IPS-11a (cell line): ENCODE data around the gene MRGPRX2.

Experiments
- H3K4me3 ChIP-seq: one replicate; pipeline ENCODE4 v1.5.1; 2013; ENCODE audit warnings: low read depth, low read length, control low read depth

Gene MRGPRX2

GRCh38 chr11:19076744-19077589 is 16.4 kb upstream of the MRGPRX2 start:
- no peak overlapping the region for H3K4me3 ChIP-seq

- H3K4me3 ChIP-seq: no peak overlapping the region
Measured at GRCh38 chr11:19075636-19076035, 15.1 kb upstream of the MRGPRX2 start.

- H3K4me3 ChIP-seq: no peak overlapping the region
Measured at GRCh38 chr11:19073454-19074415, 13.2 kb upstream of the MRGPRX2 start.

DNA sequence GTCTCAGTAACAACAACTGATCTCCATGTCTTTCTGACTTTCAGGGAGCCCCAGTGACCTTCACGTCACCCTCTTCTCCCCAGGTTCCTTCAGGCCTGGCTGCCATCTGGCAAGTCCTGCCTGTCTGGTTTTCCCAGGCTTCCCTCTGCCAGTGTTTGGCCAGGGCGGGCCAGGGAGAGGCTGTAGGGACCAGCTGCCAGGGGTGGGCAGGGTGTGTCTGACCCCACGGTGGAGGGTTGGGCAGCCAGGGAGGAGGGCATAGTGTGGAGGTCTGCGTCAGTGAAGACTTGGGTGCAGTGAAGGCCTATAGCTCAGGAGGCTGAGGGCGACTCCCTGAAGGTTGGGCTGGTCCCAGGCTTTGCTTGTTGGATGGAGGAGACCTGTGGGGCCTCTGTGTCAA is 11.9 kb upstream of the MRGPRX2 start:
- no peak overlapping the region for H3K4me3 ChIP-seq

- no peak overlapping the region for H3K4me3 ChIP-seq
Measured at GRCh38 chr11:19071255-19071654, 10.7 kb upstream of the MRGPRX2 start.

GRCh38 chr11:19059833-19060232 is 684 bp downstream of the MRGPRX2 start:
- H3K4me3 ChIP-seq: no peak overlapping the region

- H3K4me3 ChIP-seq: no peak overlapping the region
Measured at GRCh38 chr11:19055905-19056304, 4.6 kb downstream of the MRGPRX2 start.

DNA sequence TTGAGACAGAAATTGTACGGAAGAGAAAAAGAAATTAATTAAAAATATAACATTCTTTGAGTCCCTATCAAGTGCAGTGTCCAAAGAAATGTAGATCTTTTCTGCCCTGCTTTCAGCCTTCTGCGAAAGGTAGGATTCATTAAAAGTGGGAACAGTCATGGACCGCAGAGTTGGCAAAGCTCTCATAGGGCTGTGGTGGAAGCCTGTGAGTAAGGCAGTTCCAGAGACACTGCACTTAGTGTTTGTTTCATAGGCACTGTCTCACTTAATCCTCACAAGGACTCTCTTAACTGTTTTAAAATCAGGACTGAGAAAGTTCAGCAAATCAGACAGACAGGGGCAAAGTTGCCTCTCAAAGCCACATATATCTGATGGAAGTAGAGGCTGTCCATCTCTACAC is 5.5 kb downstream of the MRGPRX2 start:
- no peak overlapping the region for H3K4me3 ChIP-seq

DNA sequence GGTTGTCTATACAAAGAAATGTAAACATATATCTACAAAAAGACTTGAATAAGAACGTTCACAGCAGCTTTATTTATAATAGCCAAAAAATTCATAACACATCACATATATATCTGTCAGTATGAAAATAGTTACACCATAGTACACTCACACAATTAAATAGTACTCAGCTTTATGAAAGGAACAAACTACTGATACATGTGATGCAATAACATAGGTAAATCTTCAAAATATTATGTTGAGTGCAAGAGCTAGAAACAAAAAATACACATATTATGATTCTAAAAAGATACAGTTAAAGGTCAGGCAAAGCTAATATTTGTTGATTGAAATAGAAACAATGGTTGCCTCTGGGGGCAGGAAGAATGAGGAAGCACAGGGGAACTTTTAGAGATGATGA is 6.6 kb downstream of the MRGPRX2 start:
- H3K4me3 ChIP-seq: no peak overlapping the region

DNA sequence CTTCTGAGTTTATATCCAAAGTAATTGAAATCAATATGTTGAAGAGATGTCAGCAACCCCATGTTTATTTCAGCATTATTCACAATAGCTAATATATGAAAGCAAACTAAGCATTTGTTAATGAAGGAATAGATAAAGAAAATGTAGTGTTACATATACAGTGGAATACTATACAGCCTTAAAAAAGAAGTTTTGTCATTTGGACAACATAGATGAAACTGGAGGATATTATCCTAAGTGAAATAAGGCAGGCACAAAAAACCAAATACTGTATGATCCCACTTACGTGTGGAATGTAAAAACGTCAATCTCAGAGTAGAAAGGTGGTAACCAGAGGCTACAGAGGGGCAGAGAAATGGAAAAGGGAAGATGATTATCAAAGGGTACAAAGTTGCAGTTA is 10.2 kb downstream of the MRGPRX2 start:
- H3K4me3 ChIP-seq: no peak overlapping the region

DNA sequence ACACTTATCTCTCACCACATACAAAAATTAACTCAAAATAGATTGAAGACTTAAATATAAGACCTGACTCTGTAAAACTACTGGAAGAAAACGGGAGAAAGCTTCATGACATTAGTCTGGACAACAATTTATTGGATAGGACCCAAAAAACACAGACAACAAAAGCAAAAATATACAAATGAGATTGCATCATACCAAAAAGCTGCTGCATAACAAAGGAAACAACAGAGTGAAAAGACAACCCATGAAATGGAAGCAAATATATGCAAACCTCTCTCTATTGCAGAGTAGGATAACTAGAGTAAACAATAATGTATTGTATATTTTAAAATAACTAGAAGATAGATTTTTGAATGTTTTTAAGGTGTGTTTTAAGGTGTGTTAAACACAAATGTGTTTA is 11.2 kb downstream of the MRGPRX2 start:
- H3K4me3 ChIP-seq: no peak overlapping the region

- no peak overlapping the region for H3K4me3 ChIP-seq
Measured at GRCh38 chr11:19040051-19040450, 20.5 kb downstream of the MRGPRX2 start.

- H3K4me3 ChIP-seq: no peak overlapping the region
Measured at GRCh38 chr11:19039409-19039808, 21.1 kb downstream of the MRGPRX2 start.

GRCh38 chr11:19032990-19033389 is 27.5 kb downstream of the MRGPRX2 start:
- H3K4me3 ChIP-seq: no peak overlapping the region

- H3K4me3 ChIP-seq: no peak overlapping the region
Measured at GRCh38 chr11:19027829-19028595, 32.5 kb downstream of the MRGPRX2 start.

GRCh38 chr11:19026862-19027261 is 33.7 kb downstream of the MRGPRX2 start:
- no peak overlapping the region for H3K4me3 ChIP-seq

- H3K4me3 ChIP-seq: no peak overlapping the region
Measured at GRCh38 chr11:19025481-19026406, 34.8 kb downstream of the MRGPRX2 start.

DNA sequence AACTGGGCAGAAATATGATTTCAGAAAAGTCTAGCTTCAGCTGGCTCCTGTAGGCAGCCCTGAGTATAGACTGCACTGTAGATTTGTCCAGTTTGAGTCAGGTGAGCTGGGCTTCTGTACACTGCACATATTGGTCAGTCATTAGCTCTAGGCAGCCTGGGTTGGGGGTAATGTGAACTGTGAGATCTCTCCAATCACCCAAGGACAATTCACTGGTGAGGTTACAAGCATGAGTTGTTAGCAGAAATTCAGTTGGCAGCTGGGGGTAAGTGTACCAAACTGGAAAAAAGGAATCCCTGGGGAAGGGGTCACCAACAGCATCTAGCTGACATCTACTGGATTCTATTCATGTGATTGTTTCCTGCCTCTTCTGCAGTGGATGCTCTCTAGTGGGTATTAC is 39.7 kb downstream of the MRGPRX2 start:
- H3K4me3 ChIP-seq: no peak overlapping the region

DNA sequence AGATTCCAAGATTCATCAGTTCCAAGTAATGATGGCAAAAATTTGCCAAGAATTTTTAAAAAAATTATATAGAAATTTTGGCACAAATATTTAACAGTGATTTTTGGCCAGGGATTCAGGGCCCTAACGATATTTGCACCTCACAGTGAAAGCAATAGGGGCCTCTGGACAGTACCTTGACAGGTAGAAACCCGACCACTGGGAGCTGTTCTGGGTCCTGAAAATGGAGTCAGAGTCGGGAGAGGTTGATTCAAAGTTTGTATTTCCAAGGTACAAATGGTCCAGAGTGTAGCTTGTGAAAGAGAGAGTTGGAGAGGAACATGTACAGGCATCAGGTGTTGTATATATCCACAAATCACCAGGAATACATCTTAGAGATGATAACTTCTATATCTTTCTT is 41.6 kb downstream of the MRGPRX2 start:
- H3K4me3 ChIP-seq: no peak overlapping the region
